Measurements from ENCODE around the gene SF3A1. TPM values are rescaled to one million over a fixed set of nuclear protein-coding genes. Genes with fewer than 3 reads are reported as not detected.

Gene SF3A1
- total and polyA plus RNA-seq, 2 of the 13 experiments (the other 11 are each of a cell fraction or from before 2014, with no cell fraction given) = 10.0 to 22.0 TPM

DNA sequence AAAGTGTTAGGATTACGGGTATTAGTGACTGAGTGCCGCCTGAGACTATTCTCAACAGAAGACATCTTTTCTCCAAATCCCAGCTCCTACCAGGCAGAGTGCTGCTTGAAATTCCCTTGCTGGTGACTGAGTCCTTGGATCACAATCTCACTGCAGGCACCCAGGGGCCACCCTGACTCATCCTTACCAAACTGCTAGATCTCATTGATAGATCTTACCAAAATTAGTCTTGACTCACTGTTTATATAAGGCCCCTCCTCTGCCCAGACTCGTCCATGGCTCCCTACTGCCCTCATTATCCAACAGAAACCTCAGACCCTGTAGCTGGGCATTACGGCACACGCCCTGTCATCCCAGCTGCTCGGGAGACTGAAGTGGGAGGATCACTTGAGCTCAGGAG is 44.6 kb downstream of the SF3A1 start (continued):
- TF ChIP-seq, protein P1, sequence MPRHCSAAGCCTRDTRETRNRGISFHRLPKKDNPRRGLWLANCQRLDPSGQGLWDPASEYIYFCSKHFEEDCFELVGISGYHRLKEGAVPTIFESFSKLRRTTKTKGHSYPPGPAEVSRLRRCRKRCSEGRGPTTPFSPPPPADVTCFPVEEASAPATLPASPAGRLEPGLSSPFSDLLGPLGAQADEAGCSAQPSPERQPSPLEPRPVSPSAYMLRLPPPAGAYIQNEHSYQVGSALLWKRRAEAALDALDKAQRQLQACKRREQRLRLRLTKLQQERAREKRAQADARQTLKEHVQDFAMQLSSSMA (CRISPR knock-in tag; IDR thresholded peaks at IDR 0.05) = no peak
- no peak for TF ChIP-seq FOXA3 (CRISPR knock-in tag; IDR thresholded peaks at IDR 0.05)
- TF ChIP-seq, protein P2, sequence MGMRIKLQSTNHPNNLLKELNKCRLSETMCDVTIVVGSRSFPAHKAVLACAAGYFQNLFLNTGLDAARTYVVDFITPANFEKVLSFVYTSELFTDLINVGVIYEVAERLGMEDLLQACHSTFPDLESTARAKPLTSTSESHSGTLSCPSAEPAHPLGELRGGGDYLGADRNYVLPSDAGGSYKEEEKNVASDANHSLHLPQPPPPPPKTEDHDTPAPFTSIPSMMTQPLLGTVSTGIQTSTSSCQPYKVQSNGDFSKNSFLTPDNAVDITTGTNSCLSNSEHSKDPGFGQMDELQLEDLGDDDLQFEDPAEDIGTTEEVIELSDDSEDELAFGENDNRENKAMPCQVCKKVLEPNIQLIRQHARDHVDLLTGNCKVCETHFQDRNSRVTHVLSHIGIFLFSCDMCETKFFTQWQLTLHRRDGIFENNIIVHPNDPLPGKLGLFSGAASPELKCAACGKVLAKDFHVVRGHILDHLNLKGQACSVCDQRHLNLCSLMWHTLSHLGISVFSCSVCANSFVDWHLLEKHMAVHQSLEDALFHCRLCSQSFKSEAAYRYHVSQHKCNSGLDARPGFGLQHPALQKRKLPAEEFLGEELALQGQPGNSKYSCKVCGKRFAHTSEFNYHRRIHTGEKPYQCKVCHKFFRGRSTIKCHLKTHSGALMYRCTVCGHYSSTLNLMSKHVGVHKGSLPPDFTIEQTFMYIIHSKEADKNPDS (CRISPR knock-in tag; IDR thresholded peaks at IDR 0.05) = no peak
- no peak for TF ChIP-seq ZNF136 (CRISPR knock-in tag; IDR thresholded peaks at IDR 0.05; ENCODE audit: low read depth)
- TF ChIP-seq ZNF776 (CRISPR knock-in tag; IDR thresholded peaks at IDR 0.05) = no peak
- TF ChIP-seq NRL (CRISPR knock-in tag; IDR thresholded peaks at IDR 0.05; ENCODE audit: borderline replicate concordance) = no peak
- TF ChIP-seq KLF16 (CRISPR knock-in tag; IDR thresholded peaks at IDR 0.05) = no peak
- TF ChIP-seq, protein P3, sequence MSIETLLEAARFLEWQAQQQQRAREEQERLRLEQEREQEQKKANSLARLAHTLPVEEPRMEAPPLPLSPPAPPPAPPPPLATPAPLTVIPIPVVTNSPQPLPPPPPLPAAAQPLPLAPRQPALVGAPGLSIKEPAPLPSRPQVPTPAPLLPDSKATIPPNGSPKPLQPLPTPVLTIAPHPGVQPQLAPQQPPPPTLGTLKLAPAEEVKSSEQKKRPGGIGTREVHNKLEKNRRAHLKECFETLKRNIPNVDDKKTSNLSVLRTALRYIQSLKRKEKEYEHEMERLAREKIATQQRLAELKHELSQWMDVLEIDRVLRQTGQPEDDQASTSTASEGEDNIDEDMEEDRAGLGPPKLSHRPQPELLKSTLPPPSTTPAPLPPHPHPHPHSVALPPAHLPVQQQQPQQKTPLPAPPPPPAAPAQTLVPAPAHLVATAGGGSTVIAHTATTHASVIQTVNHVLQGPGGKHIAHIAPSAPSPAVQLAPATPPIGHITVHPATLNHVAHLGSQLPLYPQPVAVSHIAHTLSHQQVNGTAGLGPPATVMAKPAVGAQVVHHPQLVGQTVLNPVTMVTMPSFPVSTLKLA (IDR thresholded peaks at IDR 0.05) = no peak
- no peak for TF ChIP-seq MEF2D (CRISPR knock-in tag; IDR thresholded peaks at IDR 0.05)
- TF ChIP-seq NFKB2 (CRISPR knock-in tag; IDR thresholded peaks at IDR 0.05; ENCODE audit: borderline replicate concordance) = no peak
- no peak for TF ChIP-seq ZNF34 (CRISPR knock-in tag; IDR thresholded peaks at IDR 0.05; ENCODE audit: borderline replicate concordance)
- TF ChIP-seq ZNF207 (IDR thresholded peaks at IDR 0.05; ENCODE audit: borderline replicate concordance) = no peak
